Bronchus fibroblast of lung (primary cell): Measurements from ENCODE around the gene CD163L1. TPM values are rescaled to one million over a fixed set of nuclear protein-coding genes. Genes with fewer than 3 reads are reported as not detected.

ENCODE experiments used
- total RNA-seq: library from RNA; depleted of rRNA; stranded (reverse); fragments of >200 nt; gene quantifications from 2 replicates; pipeline ENCODE4 v1.2.3, GENCODE V29; 2015

The CD163L1 gene
- total RNA-seq, result 0.15 and 0.17 TPM in 2 replicates

DNA sequence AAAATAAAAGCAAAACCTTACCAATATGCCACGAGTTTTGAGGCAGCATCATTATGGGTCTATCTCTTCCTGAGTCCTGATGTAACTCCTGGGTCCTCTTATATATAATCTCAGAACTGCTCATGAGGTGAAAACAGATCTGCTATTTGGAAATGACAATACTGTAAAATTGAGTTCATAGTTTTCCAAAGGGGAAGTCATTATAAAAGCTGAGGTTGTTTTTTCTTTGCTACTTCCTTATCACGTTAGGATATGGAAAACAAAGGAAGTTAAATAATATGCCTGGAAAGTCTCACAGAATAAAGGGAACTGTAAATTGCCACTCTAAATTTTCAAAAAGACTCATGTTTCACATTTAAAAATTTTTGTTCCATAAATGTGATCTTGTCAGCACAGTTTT, at the start of gene CD163L1:
Gene CD163L1, minus strand, starts transcription at position 78 of the 400 bp plus-strand sequence. Its CDS starts 26 bp downstream, at position 52.

Other genes starting within 250 kb of the CD163L1 start
- gene ACSM4, start 140.1 kb downstream of the CD163L1 start, total RNA-seq, result not detected in 2 replicates
- not detected in 2 replicates for gene CD163, start 59.6 kb upstream of the CD163L1 start, total RNA-seq
- not detected in 2 replicates for gene APOBEC1, start 221.8 kb upstream of the CD163L1 start, total RNA-seq